Posterior cingulate gyrus (tissue), 11 donors: ENCODE results near the gene KIAA0586.
A peak's percentile ranks its signal among the peaks of the same experiment; 100 is the strongest.
"Not testable (repeated sequence)": the region's sequence is repeated elsewhere in the genome, so short reads cannot be mapped to it uniquely, and the experiment has no call there.

Experiments
- DNase-seq, 10 donors: peaks; one replicate each; pipeline versions ENCODE4 v3.0.0 to v3.0.0-alpha.2; 2020 to 2021; ENCODE audit warnings: mixed read lengths in 3 of 10
- intact Hi-C: fragments of 100-400 bp; cut with DNase I; formaldehyde crosslinking; loops from one replicate; pipeline ENCODE4 v1.15.1; 2023

KIAA0586 gene

GRCh38 chr14:58460772-58461171 is 33.3 kb downstream of the KIAA0586 start:
- intact Hi-C loops, result no loop called here
- no peak for DNase-seq

GRCh38 chr14:58463147-58463546 is 35.6 kb downstream of the KIAA0586 start:
- DNase-seq, result no peak
- intact Hi-C loops, result no loop called here

GRCh38 chr14:58464652-58465051 is 37.1 kb downstream of the KIAA0586 start:
- intact Hi-C loops, result no loop called here
- DNase-seq, result no peak

- DNase-seq, result no peak
- intact Hi-C loops, result no loop called here
Observed at GRCh38 chr14:58465421-58465820, 37.9 kb downstream of the KIAA0586 start.

DNA sequence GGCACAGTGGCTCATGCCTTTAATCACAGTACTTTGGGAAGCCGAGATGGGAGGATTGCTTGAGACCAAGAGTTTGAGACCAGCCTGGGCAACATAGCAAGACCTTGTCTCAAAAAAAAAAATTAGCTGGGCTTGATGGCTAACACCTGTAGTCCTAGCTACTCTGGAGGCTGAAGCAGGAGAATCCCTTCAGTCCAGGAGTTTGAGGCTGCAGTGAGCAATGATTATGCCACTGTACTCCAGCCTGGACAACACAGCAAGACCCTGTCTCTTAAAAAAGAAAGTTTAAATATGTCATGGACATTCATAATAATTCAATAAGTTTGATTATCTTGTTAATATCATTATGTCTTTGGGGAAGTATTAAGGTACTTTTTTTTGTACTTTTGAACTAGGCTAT is 38.9 kb downstream of the KIAA0586 start:
- intact Hi-C loops, result no loop called here
- DNase-seq, result no peak

DNA sequence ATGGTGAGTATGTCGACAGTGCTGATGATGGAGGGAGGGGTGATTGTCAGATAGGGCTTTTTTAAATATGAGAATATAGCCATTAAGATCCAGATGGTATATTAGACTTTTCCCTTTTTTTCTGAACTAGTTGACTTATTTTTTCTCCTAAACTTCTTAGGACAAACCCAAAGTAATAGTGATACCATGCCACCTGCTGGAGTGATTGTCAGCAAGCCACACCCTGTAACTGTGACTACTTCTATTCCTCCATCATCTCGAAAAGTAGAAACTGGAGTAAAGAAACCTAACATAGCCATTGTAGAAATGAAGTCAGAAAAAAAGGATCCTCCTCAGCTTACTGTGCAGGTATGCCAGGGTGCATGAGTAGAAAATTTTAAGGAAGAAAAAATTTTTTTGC is 40.1 kb downstream of the KIAA0586 start:
- intact Hi-C loops, result no loop called here
- DNase-seq, result no peak

DNA sequence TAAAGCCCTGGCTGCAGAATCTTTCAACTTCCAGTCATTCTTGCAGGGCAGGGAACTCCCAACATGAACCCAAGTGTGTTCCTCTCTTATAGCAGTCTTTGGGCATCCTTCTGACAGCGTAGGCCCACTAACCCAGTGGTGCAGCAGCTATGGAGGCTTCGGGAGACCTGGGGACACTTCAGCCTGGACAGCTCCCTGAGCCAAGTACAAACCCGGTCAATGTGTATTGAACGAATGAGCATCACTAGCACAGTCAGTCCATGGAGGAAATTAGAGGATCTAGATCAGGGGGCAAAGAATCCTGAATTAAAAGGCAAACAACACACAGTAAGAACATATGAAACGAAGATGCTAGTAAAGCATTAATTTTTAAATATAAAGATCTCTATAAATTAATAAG is 41.8 kb downstream of the KIAA0586 start:
- DNase-seq, result no peak

DNA sequence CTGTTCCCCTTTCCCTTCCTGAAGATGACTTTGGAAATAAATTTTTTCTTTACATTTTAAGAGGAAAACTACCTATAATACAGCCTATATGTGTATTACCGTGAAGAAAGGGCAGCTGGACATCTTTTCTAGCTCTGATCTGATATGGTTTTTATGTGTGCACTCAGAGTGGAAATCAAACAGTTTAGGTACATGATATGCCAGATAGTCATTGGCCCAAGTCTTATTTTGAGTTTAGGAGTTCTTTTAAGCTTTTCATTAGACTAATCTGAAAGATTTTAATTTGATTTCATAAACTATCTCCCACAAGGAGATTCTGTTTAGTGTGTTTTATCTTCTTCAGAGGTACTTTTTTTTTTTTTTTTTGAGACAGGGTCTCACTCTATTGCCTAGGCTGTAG is 48.8 kb downstream of the KIAA0586 start:
- no peak for DNase-seq
- intact Hi-C loops, result no loop called here

More for the DNA sequence above, 41.8 kb downstream of the KIAA0586 start:
- intact Hi-C loops, result no loop called here

GRCh38 chr14:58477653-58478052 is 50.1 kb downstream of the KIAA0586 start:
- intact Hi-C loops, result no loop called here
- DNase-seq, result no peak

- intact Hi-C loops, DNase-seq: not testable (repeated sequence)
Observed at GRCh38 chr14:58478329-58478728, 50.8 kb downstream of the KIAA0586 start.

DNA sequence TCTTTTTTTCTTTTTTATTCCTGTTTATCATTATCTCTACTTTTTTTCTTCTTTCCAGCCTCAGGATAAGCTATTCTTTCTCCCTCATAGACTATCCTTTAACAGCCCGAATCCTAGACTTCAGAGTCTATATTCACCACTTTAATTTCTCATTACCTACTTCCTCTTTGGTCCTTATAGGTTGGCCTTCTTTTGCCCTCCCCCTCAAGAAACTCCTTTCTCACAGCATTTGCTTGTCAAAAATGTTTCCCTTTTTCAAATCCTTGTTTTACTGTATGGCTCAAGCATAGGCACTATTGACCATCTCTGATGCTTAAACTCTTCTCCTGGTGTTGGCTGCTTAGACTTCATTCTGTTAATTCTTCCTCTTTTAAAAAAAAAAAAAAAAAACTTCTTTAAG is 52.5 kb downstream of the KIAA0586 start:
- intact Hi-C loops, result no loop called here
- no peak for DNase-seq

DNA sequence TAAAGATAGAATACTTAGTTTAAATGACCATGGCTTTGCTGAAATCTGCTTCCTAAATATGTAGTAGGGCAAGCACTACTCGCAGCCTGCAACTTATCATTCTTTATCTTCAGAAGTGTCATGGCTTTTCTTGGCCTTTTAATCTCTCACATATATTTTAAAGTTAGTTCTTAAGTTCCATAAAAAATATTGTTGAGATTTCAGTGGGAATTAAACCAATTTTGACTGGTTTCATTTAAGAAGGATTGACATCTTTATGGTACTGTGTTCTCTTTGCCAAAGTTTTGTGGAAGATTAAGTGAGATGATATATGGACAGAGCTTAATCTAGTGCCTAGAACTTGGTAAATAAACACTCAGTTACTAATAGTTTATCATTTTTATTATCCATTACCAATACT is 56.7 kb downstream of the KIAA0586 start:
- intact Hi-C loops, result no loop called here
- no peak for DNase-seq

DNA sequence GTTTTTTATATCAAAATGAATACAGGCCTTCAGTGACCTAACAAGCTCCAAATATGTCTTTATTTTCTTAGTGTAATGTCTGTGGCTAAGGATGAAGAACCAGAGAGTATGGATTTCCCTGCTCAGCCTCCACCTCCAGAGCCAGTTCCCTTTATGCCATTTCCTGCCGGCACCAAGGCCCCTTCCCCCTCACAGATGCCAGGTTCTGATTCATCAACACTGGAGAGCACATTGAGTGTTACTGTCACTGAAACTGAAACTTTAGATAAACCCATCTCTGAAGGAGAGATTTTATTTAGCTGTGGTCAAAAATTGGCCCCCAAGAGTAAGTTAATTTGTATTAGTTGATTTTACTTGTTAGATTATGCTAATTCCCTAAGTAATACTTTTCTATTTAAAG is 61.0 kb downstream of the KIAA0586 start:
- no peak for DNase-seq
- intact Hi-C loops, result no loop called here

- DNase-seq, result no peak
- intact Hi-C loops, result no loop called here
Observed at GRCh38 chr14:58491593-58491992, 64.1 kb downstream of the KIAA0586 start.

DNA sequence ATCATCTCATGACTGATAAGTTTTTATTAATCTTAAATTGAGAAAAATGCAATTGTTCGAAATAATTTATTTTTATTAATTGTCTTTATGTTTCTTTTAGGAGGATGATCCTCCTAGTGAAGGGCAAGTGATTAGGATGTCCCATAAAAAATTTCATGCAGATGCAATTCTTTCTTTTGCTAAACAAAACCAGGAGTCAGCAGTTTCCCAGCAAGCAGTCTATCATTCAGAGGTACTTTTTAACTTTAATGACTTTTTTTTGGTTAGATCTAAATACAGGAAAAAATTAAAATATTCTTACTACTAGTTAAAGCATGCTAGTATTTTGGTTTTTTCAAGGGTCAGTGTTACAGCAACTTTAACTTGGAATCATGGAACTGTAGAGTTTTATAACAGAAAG is 64.5 kb downstream of the KIAA0586 start:
- no peak for DNase-seq
- intact Hi-C loops, result no loop called here

GRCh38 chr14:58501214-58501816 is 73.8 kb downstream of the KIAA0586 start:
- peak in 1 of 10 donors; percentile 28 for DNase-seq

GRCh38 chr14:58513272-58513671 is 85.8 kb downstream of the KIAA0586 start:
- DNase-seq, result no peak
- intact Hi-C loops, result no loop called here

More at GRCh38 chr14:58501214-58501816, 73.8 kb downstream of the KIAA0586 start:
- intact Hi-C loops, result loop anchor here (5.0 kb wide), 1 partner anchor 136 kb away; the partner anchor contains the start of gene DACT1

DNA sequence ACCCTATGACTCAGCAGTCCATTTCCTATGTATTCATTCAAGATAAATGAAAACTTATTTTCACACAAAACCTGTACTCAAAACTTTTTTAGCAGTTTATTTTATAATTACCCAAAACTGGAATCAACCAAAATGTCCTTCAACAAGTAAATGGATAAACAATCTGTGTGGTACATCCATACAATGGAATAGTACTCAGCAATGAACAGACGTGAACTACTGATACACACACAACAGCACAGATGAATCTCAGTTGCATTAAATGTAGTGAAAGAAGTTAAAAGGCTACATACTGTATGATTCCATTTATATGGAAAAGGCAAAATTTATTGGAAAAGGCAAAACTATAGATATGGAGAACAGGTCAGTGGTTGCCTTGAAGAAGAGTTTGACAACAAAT is 90.1 kb downstream of the KIAA0586 start:
- intact Hi-C loops, result no loop called here

GRCh38 chr14:58525691-58526090 is 98.2 kb downstream of the KIAA0586 start:
- DNase-seq, intact Hi-C loops: not testable (repeated sequence)

More for the DNA sequence above, 90.1 kb downstream of the KIAA0586 start:
- no peak for DNase-seq

GRCh38 chr14:58533446-58533845 is 105.9 kb downstream of the KIAA0586 start:
- intact Hi-C loops, result no loop called here
- peak in 7 of 10 donors; percentile 16 to 86 (median 35) for DNase-seq

DNA sequence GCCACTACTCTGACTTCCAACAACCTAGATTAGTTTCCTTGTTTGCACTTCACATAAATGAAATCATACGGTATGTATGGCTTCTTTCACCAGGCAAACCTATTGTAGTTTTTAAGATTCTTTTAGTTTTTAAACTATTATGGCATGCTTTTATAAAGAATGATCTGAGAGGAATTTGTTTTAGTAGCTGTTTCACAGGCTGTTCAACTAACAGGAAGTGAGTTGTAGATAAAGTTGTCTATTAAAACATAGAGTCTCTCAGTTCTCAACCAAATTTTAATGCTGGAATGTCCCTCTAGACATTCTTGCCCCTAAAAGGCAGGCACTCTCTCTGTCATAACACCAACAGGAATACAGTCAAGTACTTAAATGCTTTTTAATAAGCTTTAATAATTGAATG is 107.5 kb downstream of the KIAA0586 start:
- intact Hi-C loops, result no loop called here

DNA sequence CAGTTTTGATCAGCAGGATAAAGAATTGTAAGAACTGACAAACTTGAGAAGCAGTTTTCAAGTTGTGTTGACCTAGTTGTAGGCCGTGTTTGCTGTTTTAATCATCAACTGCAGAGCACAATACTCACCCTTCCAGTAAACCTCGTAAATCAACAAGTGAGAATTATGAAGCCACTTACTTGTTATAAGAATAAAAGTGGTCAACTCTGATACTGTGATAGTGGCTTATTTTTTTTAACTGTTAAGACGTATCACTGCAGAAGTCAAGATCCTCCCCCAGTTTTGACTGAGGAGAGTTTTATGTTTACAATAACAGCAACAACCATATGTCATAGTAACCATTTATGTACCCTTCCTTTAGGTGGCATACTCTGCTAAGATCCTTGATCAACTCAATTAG is 109.5 kb downstream of the KIAA0586 start:
- intact Hi-C loops, result no loop called here
- no peak for DNase-seq

More for the DNA sequence above, 107.5 kb downstream of the KIAA0586 start:
- no peak for DNase-seq
